Cardiac fibroblast (primary cell): Measurements from ENCODE around the gene THBS3.

Experiments
- DNase-seq, 2 donors: peaks; one replicate each; pipeline versions ENCODE4 v3.0.0 to v3.0.0-alpha.2; 2010; ENCODE audit warnings: low read depth in 2 of 2
- H3K4me3 ChIP-seq, 2 donors: replicated peaks in 1 of 2; 1 replicate in 1 of 2; 2 replicates in 1 of 2; pipeline ENCODE4 v1.5.1; 2011; ENCODE audit warnings: low read depth in 2 of 2, low read length in 2 of 2, mild to moderate bottlenecking in 2 of 2, moderate library complexity in 1 of 2
- TF ChIP-seq, protein P1 (sequence below): IDR thresholded peaks from one replicate; pipeline ENCODE4 v1.5.1; 2011; ENCODE audit warnings: low read depth, mild to moderate bottlenecking, low read length, inconsistent platforms

The THBS3 gene

DNA sequence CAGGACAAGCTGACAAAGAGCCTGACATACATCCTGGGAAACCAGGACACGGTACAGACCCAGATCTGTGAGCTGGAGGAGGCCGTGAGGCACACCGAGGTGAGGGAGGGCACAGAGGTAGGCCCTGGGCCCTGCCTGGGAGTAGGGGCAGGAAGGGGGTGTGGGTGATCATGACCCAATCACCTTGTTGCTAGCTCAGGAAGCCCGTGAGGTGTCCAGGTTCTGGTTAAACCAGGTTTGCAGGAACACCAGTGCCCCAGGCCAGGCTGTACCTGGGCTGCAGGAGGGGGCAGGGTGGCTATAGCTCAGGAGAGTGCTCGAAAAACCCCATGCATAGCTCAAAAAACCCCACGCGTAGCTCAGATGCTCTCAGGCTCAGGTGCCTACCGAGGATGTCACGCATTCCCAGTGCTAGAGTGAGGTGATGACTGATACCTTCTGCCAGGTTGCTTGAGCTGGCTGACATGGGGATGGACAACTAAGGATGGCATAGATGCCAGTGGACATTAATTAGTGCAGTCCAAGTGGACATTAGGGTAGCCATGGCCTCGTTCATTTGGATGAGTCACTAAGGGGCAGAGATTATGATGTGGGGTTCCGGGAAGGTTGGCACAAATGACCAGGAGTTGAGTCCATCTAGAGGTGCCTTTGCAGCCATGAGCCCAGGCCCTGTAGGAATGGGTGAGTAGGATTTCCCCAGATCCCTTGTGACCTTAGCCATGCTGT lies 30.3 kb downstream of the THBS3 start:
- DNase-seq = no peak
- H3K4me3 ChIP-seq = no peak overlapping the region
- TF ChIP-seq, protein P1, sequence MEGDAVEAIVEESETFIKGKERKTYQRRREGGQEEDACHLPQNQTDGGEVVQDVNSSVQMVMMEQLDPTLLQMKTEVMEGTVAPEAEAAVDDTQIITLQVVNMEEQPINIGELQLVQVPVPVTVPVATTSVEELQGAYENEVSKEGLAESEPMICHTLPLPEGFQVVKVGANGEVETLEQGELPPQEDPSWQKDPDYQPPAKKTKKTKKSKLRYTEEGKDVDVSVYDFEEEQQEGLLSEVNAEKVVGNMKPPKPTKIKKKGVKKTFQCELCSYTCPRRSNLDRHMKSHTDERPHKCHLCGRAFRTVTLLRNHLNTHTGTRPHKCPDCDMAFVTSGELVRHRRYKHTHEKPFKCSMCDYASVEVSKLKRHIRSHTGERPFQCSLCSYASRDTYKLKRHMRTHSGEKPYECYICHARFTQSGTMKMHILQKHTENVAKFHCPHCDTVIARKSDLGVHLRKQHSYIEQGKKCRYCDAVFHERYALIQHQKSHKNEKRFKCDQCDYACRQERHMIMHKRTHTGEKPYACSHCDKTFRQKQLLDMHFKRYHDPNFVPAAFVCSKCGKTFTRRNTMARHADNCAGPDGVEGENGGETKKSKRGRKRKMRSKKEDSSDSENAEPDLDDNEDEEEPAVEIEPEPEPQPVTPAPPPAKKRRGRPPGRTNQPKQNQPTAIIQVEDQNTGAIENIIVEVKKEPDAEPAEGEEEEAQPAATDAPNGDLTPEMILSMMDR = no peak

DNA sequence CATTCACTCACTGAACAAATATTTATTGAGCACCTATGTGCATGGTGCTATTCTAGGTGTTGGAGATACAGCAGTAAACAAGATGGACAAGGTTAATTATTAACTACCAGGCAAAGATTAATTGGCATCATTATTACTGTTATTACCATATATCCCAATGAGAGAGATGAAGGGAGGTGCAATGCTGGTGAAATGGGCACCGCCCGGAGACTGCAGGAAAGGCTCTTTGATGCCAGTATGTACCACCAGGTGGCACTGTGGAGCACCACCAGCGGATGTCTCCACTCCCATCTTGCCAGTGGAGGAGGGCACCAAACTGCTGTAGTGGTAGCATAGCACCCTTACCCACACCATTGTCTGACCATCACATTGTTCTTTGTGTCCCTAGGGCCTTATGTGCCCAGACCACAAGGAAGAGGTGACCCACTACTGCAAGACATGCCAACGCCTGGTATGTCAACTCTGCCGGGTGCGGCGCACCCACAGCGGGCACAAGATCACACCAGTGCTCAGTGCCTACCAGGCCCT lies 31.1 kb downstream of the THBS3 start:
- TF ChIP-seq, protein P1 = peak; percentile 93
- peak; percentile 78 to 80 for DNase-seq
- no peak overlapping the region for H3K4me3 ChIP-seq

DNA sequence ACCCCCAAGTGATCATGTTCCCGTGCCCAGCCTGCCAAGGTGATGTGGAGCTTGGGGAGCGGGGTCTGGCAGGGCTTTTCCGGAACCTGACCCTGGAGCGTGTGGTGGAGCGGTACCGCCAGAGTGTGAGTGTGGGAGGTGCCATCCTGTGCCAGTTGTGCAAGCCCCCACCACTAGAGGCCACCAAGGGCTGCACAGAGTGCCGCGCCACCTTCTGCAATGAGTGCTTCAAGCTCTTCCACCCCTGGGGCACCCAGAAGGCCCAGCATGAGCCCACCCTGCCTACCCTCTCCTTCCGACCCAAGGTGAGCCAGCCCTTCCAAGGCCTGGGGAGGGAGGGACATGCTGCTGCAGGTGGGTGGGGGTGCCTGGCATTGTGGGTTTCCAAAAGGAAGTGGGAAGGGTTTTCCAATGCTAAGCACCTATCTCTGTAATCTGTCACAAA lies 31.7 kb downstream of the THBS3 start:
- no peak overlapping the region for H3K4me3 ChIP-seq
- TF ChIP-seq, protein P1 = no peak
- DNase-seq = no peak

DNA sequence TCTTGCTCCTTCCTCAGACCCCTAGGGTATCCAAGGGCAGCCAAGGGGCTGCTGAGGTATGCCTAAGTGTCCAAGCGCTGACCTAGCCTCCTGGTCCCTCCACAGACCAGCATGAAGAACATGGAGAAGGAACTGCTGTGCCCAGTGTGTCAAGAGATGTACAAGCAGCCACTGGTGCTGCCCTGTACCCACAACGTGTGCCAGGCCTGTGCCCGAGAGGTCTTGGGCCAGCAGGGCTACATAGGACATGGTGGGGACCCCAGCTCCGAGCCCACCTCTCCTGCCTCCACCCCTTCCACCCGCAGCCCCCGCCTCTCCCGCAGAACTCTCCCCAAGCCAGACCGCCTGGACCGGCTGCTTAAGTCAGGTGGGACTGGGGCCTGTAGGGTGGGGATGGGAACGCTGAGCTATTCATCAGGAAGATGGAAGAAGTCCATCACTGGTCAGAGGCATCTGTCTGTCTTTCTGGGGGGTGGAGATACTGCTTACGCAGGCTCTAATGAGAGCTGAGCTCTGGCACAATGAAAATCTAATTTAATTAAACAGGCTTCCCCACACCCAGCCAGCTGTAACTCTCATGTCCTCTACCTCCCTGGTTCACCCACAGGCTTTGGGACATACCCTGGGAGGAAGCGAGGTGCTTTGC lies 32.3 kb downstream of the THBS3 start:
- TF ChIP-seq, protein P1 = no peak
- H3K4me3 ChIP-seq = no peak overlapping the region
- DNase-seq = no peak

DNA sequence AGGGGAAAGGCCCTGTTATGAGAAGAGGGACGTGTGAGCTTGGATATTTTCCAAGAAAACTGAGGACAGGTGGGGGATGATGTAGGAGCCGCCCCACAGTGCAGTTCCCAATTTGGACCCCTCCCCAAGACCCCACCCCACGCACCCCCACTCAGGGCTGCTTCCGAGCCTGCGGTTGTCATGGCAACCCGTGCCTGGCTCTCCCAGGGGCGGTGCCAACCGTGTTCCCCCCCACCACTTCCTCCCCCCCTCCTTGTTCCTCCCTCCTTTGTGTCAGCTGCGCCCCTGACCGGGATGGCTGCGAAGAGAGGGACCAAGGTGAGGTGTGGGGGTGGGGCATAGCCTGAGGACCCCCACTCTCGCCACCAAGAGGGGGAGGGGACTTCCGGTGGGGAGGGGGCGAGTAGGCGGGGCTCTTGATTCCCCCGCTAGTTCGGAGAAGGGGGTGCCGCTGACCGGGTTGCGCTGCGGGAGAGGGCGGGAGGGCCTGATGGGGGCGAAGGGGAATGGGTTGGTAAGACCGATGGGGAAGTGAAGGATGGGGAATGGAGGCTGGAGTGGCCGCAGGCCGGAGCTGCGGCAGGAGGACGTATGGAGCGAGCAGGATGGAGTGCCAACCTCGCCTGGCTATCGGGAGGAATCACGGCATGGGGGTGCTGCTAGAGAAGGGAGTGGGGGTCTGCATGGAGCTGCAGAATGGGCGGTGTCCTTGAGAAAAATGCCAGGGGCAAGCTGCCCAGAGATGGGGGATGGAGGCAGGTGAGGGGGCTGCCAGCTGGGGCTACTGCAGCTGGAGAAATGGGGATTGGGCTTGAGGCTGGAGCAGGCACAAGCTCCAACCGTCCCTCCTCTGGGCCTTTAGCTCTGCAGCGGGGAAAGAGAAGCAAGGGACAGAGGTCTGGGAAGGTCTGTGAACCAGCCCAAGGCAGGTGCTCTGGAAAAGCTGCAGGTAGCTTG lies 33.1 kb downstream of the THBS3 start:
- TF ChIP-seq, protein P1 = no peak
- H3K4me3 ChIP-seq = peak overlapping the region; percentile 94 to 97
- peak in 1 of 2 donors; percentile 35 for DNase-seq

DNA sequence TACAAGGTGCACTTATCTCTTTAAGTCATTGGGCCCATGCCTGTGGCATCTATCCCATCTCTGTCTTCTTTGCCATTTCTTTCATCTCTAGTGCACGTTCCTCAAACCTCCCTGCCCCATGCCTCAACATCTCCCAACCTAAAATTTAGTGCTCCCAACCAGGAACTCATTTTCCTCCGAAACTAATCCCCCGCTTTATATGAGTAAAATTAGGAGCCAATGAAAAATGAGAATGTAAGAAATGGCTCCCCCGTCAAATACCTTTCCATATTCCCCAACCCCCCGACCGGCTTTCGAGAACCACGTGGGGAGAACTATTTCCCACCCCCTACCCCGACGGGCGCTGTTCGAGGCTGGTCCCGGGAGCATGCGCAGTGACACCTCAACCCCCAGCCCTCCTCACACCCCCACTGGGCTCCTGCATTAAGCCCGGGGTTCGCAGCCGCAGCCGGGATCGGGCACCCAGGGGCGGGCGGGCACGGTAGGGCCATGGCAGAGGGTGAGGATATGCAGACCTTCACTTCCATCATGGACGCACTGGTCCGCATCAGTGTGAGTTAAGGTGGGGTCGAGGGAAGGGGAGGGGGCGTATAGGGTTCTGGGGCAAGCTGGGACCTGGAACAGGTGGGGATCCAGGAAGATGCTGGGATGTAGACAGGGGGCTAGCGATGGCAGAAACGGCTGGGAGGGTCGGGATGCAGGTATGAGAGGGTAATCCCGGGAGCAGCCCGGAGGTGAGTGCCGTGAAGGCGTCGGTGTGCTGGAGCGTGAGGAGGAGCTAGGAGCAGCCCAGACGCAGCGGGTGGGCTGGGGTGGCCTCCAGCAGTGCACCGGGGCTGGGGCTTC lies 34.0 kb downstream of the THBS3 start, which contains the start of gene TRIM46:
TSS of gene TRIM46 (plus strand) at position 372 of the 846 bp plus-strand sequence. CDS start at position 490, 118 bp downstream.
- peak within 1 kb of the TSS; percentile 94 to 97 for H3K4me3 ChIP-seq
- TF ChIP-seq, protein P1 = no peak
- DNase-seq = peak; percentile 41 to 56
